Stimulated activated CD4-positive, alpha-beta T cell treated with anti-CD3 and anti-CD28 coated beads, Interleukin-15, amount 100 ng/mL, for 24 hours (primary cell): ENCODE results near the gene DMRT1.
A peak's percentile ranks its signal among the peaks of the same experiment; 100 is the strongest.

Experiments used
- DNase-seq: peaks from one replicate; pipeline ENCODE4 v3.0.0-alpha.2; 2020

The DMRT1 gene

DNA sequence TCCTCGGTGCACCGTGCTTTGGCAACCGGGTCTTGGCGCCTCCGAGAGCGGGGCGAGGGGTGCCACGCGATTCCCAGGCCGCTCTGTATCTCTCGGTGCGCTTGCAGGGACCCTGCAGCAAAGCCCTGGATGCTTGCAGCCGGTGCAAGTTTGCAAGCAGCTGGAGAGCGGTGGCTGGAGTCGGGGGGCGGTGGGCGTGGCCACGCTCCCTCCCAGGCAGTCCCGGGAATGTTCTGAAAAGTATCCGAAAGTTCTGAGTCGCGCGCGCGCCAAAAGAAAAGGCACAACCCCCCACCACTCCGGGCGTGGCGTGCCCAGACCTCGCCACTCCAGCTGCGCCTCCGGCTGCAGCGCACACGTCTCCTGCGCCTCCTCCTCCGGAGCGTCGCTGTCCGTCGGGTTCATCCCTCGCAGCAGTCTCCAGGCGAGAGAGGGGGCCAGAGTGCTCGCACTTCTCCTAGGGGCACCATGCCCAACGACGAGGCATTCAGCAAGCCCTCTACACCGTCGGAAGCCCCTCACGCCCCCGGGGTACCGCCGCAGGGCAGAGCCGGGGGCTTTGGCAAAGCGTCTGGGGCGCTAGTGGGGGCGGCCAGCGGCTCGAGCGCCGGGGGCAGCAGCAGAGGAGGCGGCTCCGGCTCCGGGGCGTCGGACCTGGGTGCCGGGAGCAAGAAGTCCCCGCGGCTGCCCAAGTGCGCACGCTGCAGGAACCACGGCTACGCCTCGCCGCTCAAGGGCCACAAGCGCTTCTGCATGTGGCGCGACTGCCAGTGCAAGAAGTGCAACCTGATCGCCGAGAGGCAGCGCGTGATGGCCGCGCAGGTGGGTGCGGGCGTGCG is at the start of gene DMRT1:
Gene DMRT1 (plus strand): TSS at position 327 of the 839 bp plus-strand sequence. CDS start 142 bp downstream, at position 469.
- DNase-seq = peak; percentile 10

DNA sequence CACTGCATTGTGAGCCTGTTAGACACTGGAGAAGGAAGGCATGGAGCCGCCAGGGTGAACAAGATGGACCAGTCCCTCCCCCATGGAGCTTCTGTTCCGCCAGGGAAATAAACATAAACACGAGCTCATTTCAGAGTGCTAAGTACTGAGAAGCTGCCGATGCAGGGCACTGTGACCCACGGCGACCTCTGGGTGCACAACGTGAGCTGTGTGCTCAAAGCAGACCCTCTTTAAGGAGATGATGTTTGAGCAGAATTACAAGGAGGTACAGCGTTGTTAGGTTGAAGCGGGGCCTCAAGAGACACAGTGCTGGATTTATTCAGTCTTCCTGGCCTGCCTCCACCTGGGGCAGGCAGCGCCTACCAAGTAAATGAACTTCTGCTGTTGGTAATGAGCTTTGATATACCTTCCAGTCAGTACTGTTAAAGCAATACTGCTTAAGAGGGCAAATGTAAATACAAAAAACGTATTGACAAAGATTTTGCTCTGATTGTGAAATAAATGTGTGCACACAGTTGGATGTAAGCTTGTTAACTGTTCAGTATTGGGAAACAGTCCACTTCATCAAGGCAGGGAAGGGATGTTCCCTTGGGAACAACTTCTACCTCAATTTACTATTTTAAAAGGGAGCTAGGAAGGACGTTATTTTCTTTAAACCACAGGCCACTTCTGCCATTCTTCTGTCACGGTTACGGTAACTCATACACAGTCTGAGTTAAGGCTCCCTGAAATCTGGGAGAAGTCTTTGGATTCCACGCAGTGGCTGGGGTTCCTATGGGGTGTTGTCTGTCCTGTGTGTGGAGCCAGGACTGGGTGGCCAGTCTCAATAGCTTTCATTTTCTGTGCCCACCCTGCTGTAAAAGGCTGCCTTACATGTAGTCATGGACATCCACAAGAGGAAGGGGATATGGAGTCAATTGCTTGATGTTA is 48.9 kb upstream of the DMRT1 start:
- DNase-seq = no peak

GRCh38 chr9:794386-794785 is 47.1 kb upstream of the DMRT1 start:
- DNase-seq = no peak

- no peak for DNase-seq
Observed at GRCh38 chr9:795869-796268, 45.6 kb upstream of the DMRT1 start.

DNA sequence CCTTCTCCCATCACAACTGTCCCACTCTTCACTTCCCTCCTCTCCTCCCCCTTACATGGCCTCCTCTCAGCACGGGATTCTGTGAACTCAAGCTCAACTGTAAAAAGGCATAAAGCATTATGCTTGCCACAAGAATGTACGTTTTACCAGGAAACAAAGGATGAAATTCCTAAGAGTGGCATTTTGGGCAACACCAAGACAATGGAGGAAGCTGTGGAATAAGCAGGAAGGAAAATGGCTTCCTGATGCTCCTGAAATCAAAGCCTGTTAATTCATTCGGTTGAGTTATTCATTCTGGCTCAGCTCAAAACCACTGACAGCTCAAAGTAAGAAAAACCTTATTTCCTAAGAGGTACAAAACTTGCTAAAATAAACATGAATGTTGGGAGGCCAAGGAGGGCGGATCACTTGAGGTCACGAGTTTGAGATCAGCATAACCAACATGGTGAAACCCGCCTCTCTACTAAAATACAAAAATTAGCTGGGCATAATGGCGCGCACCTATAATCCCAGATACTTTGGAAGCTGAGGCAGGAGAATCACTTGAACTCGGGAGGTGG is 40.8 kb upstream of the DMRT1 start:
- no peak for DNase-seq

GRCh38 chr9:801399-802071 is 40.0 kb upstream of the DMRT1 start:
- no peak for DNase-seq

DNA sequence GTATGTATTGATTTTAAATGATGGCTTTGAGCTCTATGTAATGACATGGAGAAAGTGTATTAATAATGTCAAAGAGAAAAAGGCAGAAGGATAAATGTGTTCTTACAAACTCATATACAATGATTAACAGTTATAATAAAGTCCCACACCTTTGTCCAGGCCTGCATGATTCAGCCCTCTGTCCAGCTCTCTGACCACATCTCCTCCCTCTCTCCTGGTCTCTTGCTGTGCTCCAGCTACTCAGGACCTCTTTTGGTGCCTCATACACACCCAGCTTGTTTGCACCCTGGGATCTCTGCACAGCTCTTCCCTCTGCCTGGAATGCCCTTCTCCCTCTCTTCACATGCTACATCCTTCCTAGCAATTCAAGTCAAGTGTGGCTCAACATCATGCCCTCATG is 37.5 kb upstream of the DMRT1 start:
- DNase-seq = no peak

DNA sequence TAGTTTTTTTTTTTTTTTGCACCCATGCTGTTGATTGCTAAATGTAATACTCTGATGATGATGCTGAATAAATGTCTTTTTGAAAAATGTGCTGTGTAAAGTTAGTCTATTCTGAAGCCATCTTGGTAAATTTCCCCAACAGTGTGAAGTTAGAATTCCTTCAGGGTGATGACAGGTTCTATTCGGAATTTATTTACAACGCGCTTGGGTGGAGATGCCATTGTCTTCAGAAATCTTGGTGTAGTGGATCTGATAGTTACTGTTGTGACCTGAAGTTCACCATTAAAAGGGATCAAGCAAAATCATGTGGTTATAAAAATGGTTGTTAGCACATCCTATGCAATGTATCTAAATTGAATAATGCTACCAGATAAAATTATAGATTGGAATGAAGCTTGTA is 36.3 kb upstream of the DMRT1 start:
- DNase-seq = no peak

- no peak for DNase-seq
Observed at GRCh38 chr9:806285-807156, 35.0 kb upstream of the DMRT1 start.

DNA sequence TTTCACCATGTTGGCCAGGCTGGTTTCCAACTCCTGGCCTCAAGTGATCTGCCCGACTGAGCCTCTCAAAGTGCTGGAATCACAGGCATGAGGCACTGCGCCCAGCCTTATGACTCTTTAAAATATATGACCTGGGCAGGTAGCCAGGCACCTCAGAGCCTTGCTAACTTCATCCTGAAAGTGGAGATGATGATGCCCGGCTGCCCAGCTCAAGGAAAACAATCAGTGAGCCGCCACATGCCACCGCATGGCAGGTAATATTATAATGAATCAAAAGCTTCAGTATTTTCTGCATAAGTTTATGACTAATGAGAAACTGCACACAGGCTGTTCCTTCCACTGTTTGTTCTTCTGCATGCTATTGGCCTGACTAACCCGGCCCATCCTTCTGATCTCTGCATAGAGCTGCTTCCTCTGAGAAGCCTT is 30.4 kb upstream of the DMRT1 start:
- DNase-seq = no peak

DNA sequence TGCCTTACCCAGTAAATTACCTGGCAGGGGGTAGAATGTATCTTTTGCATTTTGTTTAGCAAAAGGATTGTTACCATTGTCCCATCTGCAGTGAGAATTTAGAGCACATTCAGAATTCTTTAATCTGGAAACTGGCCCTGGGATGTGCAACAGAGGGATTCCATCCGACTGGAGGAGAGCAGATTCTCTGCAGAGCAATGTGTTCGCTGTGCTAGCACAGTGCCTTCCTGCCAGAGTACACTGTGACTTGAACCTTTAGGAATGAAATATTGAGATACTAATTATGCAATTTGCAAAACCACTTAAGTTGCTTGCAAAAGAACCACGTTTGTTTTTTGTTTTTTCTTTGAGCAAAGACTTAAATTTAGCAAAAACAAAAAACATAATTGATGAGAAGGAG is 22.5 kb upstream of the DMRT1 start:
- DNase-seq = no peak

DNA sequence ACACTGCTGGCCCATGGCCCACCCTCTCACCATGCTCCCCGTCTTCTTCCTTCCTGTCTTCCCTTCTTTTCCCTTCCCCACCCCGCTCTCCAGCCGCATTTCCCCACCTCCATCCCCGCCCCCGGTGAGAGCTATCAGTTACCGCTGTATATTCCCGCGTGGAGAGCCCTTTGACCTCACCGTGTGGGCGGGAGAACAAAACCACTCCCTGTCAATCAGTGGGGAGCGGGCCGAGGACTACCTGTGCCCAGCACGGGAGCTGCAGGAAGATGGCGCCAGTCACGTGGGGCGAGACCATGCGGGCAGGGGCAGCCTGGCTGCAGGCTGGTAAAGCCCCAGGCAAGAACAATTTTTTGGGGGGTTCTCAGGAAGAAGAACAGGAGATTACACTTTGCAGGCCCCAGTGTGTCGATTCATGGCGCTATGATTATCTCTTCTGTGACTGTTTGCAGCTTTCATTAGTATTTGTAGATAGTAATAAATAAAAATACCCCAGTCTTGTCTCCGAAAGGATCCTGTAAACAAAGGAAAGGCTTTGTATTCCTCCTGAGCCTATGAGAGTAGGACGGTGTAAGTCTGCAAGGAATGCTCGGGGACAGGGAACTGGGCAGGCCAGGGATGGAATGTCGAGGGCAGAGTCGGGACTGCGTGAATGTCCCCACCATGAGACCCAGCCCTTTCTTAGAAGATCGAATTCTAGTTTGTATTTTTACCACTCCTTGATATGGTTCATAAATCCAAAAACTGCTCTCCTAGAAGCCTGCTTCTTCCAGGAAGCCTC is 14.8 kb upstream of the DMRT1 start:
- no peak for DNase-seq

- DNase-seq = no peak
Observed at GRCh38 chr9:840343-840742, 1.2 kb upstream of the DMRT1 start.

- no peak for DNase-seq
Observed at GRCh38 chr9:842635-843426, 1.3 kb downstream of the DMRT1 start.

DNA sequence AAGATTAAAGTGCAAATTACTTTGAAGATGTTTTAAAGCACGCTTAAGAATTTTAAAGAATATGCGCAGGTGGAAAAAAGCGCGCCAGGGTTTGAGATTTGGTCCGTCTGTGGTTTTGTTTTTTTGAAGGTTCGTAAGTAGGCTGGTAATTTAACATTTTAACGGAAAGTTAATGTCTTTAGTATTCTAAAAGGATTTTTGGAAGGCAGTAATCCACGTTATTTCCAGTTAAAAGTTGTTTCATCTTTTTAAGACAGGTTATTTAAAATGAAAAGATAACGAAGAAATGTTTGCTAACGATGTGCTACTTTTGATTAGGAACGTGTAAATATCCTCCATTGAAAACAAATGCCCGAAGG is 1.9 kb downstream of the DMRT1 start:
- no peak for DNase-seq

- no peak for DNase-seq
Observed at GRCh38 chr9:846852-847251, 5.4 kb downstream of the DMRT1 start.

DNA sequence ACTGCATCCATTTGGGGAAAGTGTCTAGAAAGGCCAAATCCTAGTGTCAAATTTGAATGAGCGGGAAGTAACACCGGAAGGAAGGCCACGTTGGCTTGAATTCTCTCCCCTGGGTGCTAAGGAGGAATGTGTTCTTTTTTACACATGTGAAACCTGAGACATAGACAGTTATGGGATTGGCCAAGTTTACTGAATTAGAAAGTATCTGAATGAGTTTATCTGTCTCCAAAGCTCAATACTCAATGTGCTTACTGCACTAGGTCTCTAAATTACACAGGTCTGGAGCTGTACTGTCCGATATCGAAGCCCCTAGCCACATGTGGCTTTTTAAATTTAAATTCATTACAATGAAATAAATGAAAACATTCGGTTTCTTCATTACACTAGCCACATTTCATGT is 6.0 kb downstream of the DMRT1 start:
- DNase-seq = no peak

- no peak for DNase-seq
Observed at GRCh38 chr9:849431-849830, 7.9 kb downstream of the DMRT1 start.

DNA sequence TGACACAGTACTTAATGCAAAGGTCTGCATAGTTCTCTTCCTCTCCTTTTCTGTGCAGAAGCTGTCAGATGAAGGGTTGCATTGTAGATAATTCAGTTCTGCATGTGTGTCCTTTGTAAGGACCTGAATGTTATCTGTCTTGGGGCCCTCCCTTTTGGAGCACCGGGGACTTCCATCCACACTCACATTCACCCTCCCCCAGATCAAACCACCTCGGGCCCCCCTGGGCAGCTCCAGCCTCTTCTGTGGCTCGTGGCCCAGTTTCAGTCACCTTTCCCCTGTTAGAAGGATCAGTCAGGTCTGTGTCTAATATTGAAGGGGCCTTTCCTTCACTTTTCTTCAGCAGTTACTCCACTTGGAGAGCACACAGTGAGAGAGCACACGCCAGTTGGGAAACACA is 11.0 kb downstream of the DMRT1 start:
- no peak for DNase-seq

GRCh38 chr9:859251-859650 is 17.8 kb downstream of the DMRT1 start:
- DNase-seq = no peak
